Astrocyte (in vitro differentiated cells and primary cell): ENCODE measurements around the gene ESRRA. TPM values are rescaled to one million over a fixed set of nuclear protein-coding genes. Genes with fewer than 3 reads are reported as not detected.

Experiments
- DNase-seq: peaks from one replicate; pipeline ENCODE4 v3.0.0-alpha.2; 2010; ENCODE audit warnings: low read depth
- FAIRE-seq: peaks from 2 replicates; lab custom pipeline; 2011; peaks lifted over from hg19 to GRCh38; lab: Jason Lieb, UNC
- H2AFZ ChIP-seq: 2 replicates; pipeline ENCODE4 v1.6.0; 2012; ENCODE audit warnings: low read depth, low read length, inconsistent platforms
- H3K27ac ChIP-seq: 2 replicates; pipeline ENCODE4 v1.5.1; 2011; ENCODE audit warnings: low read depth, low read length, inconsistent platforms
- H3K27me3 ChIP-seq: 2 replicates; pipeline ENCODE4 v1.6.0; 2011; ENCODE audit warnings: low read length, inconsistent platforms; ENCODE audit not compliant: insufficient read depth
- H3K36me3 ChIP-seq: 2 replicates; pipeline ENCODE4 v1.5.1; 2011; ENCODE audit warnings: low read length, inconsistent platforms; ENCODE audit not compliant: insufficient read depth
- H3K4me1 ChIP-seq: 2 replicates; pipeline ENCODE4 v1.5.1; 2011; ENCODE audit warnings: low read length, inconsistent platforms; ENCODE audit not compliant: insufficient read depth
- H3K4me2 ChIP-seq: 2 replicates; pipeline ENCODE4 v1.6.0; 2012; ENCODE audit warnings: low read length, inconsistent platforms
- H3K4me3 ChIP-seq: 2 replicates; pipeline ENCODE4 v1.5.1; 2011; ENCODE audit warnings: low read depth, mild to moderate bottlenecking, low read length, inconsistent platforms; ENCODE audit not compliant: insufficient read depth
- H3K79me2 ChIP-seq: 2 replicates; pipeline ENCODE4 v1.6.0; 2012; ENCODE audit warnings: mild to moderate bottlenecking, low read length, inconsistent platforms; ENCODE audit not compliant: insufficient read depth
- H3K9ac ChIP-seq: 2 replicates; pipeline ENCODE4 v1.6.0; 2012; ENCODE audit warnings: mild to moderate bottlenecking, low read length, inconsistent platforms
- H3K9me3 ChIP-seq: 2 replicates; pipeline ENCODE4 v1.5.1; 2012; ENCODE audit warnings: low read depth, mild to moderate bottlenecking, low read length, inconsistent platforms; ENCODE audit not compliant: insufficient read depth
- H4K20me1 ChIP-seq: 2 replicates; pipeline ENCODE4 v1.6.0; 2012; ENCODE audit warnings: low read length, inconsistent platforms; ENCODE audit not compliant: insufficient read depth
- H3K27ac Mint-ChIP-seq: one replicate; pipeline ENCODE4 v1.8.0; 2021; ENCODE audit warnings: mild to moderate bottlenecking, mixed read lengths; ENCODE audit not compliant: unreplicated experiment
- H3K27me3 Mint-ChIP-seq: one replicate; pipeline ENCODE4 v1.8.0; 2021; ENCODE audit warnings: low read depth, mixed read lengths; ENCODE audit not compliant: unreplicated experiment
- H3K36me3 Mint-ChIP-seq: one replicate; pipeline ENCODE4 v1.8.0; 2021; ENCODE audit warnings: low read depth, mixed read lengths; ENCODE audit not compliant: unreplicated experiment
- H3K4me1 Mint-ChIP-seq: one replicate; pipeline ENCODE4 v1.8.0; 2021; ENCODE audit warnings: low read depth, mixed read lengths; ENCODE audit not compliant: unreplicated experiment
- H3K4me3 Mint-ChIP-seq: one replicate; pipeline ENCODE4 v1.8.0; 2021; ENCODE audit warnings: mild to moderate bottlenecking, moderate library complexity, mixed read lengths; ENCODE audit not compliant: unreplicated experiment
- H3K9me3 Mint-ChIP-seq: one replicate; pipeline ENCODE4 v1.8.0; 2021; ENCODE audit warnings: mild to moderate bottlenecking, mixed read lengths; ENCODE audit not compliant: unreplicated experiment
- EZH2 ChIP-seq: IDR thresholded peaks from 2 replicates; pipeline ENCODE4 v1.6.1; 2012; ENCODE audit warnings: mild to moderate bottlenecking, low read length, inconsistent platforms; ENCODE audit not compliant: insufficient read depth
- microRNA-seq: library from miRNA; unstranded; fragments of <30 nt; microRNA quantifications from one replicate; pipeline ENCODE4 v1.2.0, GENCODE V29; 2020
- total RNA-seq: library from RNA; stranded (reverse); gene quantifications from 2 replicates; pipeline ENCODE4 v1.2.1, GENCODE V29; 2021
- TF ChIP-seq, protein P1 (sequence below): IDR thresholded peaks from 2 replicates; pipeline ENCODE4 v1.5.1; 2011; ENCODE audit warnings: low read depth, mild to moderate bottlenecking, inconsistent platforms, low read length, moderate library complexity; ENCODE audit not compliant: insufficient read depth

The ESRRA gene
- total RNA-seq, 1 donor from 2014 or later = 26.3 TPM

DNA sequence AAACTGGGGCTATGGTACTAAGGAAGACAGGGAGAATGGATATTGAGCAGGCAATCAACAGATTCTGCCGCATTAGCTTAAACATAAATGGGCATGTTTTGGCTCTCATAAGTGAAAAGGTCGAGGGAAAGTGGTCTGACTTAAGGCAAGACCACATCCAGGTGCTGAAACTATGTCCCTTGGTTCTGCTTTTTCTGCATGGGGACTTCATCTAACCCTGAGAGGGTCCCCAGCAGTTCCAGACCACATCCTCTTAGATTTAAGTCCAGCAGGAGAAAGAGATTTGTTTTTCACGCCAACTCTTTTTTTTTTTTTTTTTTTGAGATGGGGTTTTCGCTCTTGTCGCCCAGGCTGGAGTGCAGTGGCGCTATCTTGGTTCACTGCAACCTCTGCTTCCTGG is 59.1 kb downstream of the ESRRA start:
- Histone ChIP-seq H3K4me2 (no peak overlapping the region), H3K9ac (no peak overlapping the region), H3K4me1 (peaks cover 9% of the 10 kb centered on the region), H3K36me3 (peaks cover 27% of the 10 kb centered on the region), H3K4me3 (no peak overlapping the region), H3K27me3 (no peaks in the 10 kb centered on the region), H3K79me2 (peaks cover 15% of the 10 kb centered on the region), H3K9me3 (no peaks in the 10 kb centered on the region), H4K20me1 (peaks cover 24% of the 10 kb centered on the region), H2AFZ (no peak overlapping the region), H3K27ac (no peak overlapping the region)
- H3K36me3 Mint-ChIP-seq = peaks cover 20% of the 10 kb centered on the region
- no peak overlapping the region for H3K4me3 Mint-ChIP-seq
- H3K4me1 Mint-ChIP-seq = no peaks in the 10 kb centered on the region
- H3K27me3 Mint-ChIP-seq = no peaks in the 10 kb centered on the region
- H3K9me3 Mint-ChIP-seq = no peaks in the 10 kb centered on the region
- DNase-seq = no peak
- no peak overlapping the region for H3K27ac Mint-ChIP-seq
- no peak for FAIRE-seq
- TF ChIP-seq, protein P1, sequence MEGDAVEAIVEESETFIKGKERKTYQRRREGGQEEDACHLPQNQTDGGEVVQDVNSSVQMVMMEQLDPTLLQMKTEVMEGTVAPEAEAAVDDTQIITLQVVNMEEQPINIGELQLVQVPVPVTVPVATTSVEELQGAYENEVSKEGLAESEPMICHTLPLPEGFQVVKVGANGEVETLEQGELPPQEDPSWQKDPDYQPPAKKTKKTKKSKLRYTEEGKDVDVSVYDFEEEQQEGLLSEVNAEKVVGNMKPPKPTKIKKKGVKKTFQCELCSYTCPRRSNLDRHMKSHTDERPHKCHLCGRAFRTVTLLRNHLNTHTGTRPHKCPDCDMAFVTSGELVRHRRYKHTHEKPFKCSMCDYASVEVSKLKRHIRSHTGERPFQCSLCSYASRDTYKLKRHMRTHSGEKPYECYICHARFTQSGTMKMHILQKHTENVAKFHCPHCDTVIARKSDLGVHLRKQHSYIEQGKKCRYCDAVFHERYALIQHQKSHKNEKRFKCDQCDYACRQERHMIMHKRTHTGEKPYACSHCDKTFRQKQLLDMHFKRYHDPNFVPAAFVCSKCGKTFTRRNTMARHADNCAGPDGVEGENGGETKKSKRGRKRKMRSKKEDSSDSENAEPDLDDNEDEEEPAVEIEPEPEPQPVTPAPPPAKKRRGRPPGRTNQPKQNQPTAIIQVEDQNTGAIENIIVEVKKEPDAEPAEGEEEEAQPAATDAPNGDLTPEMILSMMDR = no peak
- TF ChIP-seq EZH2 = no peak

DNA sequence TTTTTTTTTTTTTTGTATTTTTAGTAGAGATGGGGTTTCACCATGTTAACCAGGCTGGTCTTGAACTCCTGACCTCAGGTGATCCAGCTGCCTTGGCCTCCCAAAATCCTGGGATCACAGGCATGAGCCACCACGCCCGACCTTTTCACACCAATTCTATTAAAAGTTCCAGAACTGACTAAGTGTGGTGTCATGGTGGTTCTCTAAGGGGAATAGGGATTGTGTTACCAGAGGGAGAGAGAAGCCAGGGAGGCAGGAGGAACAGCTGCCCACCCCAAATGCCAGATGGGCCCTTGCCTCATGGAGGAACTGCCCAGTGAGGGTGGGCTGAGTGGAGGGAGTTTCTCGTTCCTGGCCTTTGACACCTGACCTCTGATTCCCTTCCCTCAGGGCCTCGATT is 59.6 kb downstream of the ESRRA start:
- no peak overlapping the region for H3K27ac Mint-ChIP-seq
- Histone ChIP-seq H4K20me1 (peaks cover 23% of the 10 kb centered on the region), H2AFZ (no peak overlapping the region), H3K9me3 (no peaks in the 10 kb centered on the region), H3K4me1 (peaks cover 5% of the 10 kb centered on the region), H3K4me2 (no peak overlapping the region), H3K9ac (no peak overlapping the region), H3K36me3 (peaks cover 27% of the 10 kb centered on the region), H3K79me2 (peaks cover 10% of the 10 kb centered on the region), H3K27me3 (no peaks in the 10 kb centered on the region), H3K4me3 (no peak overlapping the region), H3K27ac (no peak overlapping the region)
- no peaks in the 10 kb centered on the region for H3K4me1 Mint-ChIP-seq
- no peaks in the 10 kb centered on the region for H3K27me3 Mint-ChIP-seq
- no peak for FAIRE-seq
- no peaks in the 10 kb centered on the region for H3K9me3 Mint-ChIP-seq
- TF ChIP-seq EZH2 = no peak
- TF ChIP-seq, protein P1 = no peak
- H3K4me3 Mint-ChIP-seq = no peak overlapping the region
- no peak for DNase-seq
- peaks cover 22% of the 10 kb centered on the region for H3K36me3 Mint-ChIP-seq

Small RNA genes lying within 50 kb of the gene (microRNA-seq; reads per million reads assigned to microRNA genes)
- gene MIR7155 = 1.1 reads per million

Other genes starting within 250 kb of the ESRRA start
- gene MACROD1, start 139.4 kb upstream of the ESRRA start, total RNA-seq = 3.4 and 5.1 TPM in 2 replicates
- gene STIP1, start 119.4 kb upstream of the ESRRA start, total RNA-seq = 179 and 200 TPM in 2 replicates
- gene FERMT3, start 98.8 kb upstream of the ESRRA start, total RNA-seq = 1.3 and 1.6 TPM in 2 replicates
- 28.8 and 29.4 TPM in 2 replicates for gene TRPT1, start 79.3 kb upstream of the ESRRA start, total RNA-seq
- 40.2 and 40.7 TPM in 2 replicates for gene NUDT22, start 79.2 kb upstream of the ESRRA start, total RNA-seq
- gene DNAJC4, start 75.0 kb upstream of the ESRRA start, total RNA-seq = 23.8 and 25.7 TPM in 2 replicates
- gene VEGFB, start 70.9 kb upstream of the ESRRA start, total RNA-seq = 30.4 and 36.8 TPM in 2 replicates
- gene FKBP2, start 64.4 kb upstream of the ESRRA start, total RNA-seq = 41.5 and 45.6 TPM in 2 replicates
- 338 and 370 TPM in 2 replicates for gene PPP1R14B, start 58.6 kb upstream of the ESRRA start, total RNA-seq
- gene PLCB3, start 54.0 kb upstream of the ESRRA start, total RNA-seq = 48.7 and 50.9 TPM in 2 replicates
- gene BAD, start 20.9 kb upstream of the ESRRA start, total RNA-seq = 43.6 and 46.6 TPM in 2 replicates
- 46.8 and 48.5 TPM in 2 replicates for gene GPR137, start 19.7 kb upstream of the ESRRA start, total RNA-seq
- gene KCNK4, start 14.2 kb upstream of the ESRRA start, total RNA-seq = 0.52 TPM in 1 of 2 replicates, not detected in the other
- gene CATSPERZ, start 5.2 kb upstream of the ESRRA start, total RNA-seq = not detected in 2 replicates
- 130 and 146 TPM in 2 replicates for gene TRMT112, start 12.0 kb downstream of the ESRRA start, total RNA-seq
- gene PRDX5, start 12.6 kb downstream of the ESRRA start, total RNA-seq = 243 and 263 TPM in 2 replicates
- gene CCDC88B, start 34.7 kb downstream of the ESRRA start, total RNA-seq = 1.2 and 1.6 TPM in 2 replicates
- 30.7 and 36.2 TPM in 2 replicates for gene RPS6KA4, start 53.6 kb downstream of the ESRRA start, total RNA-seq